Naive thymus-derived CD8-positive, alpha-beta T cell (primary cell): ENCODE data around the gene RBP2. TPM values are rescaled to one million over a fixed set of nuclear protein-coding genes. Genes with fewer than 3 reads are reported as not detected.

Experiments
- ATAC-seq, 2 donors: fragments of 150-1000 bp; cut with Tn5 transposase in 1 of 2; sonication (Bioruptor Pico), chemical (Tn5 transposase) in 1 of 2; 1 replicate in 1 of 2; 2 replicates in 1 of 2; pipeline ENCODE4 v1.10.0; 2021; ENCODE audit warnings: mild to moderate bottlenecking in 2 of 2, moderate library complexity in 2 of 2
- POLR2A ChIA-PET: fragments of 350-600 bp; sonication (Branson Sonifier 250); formaldehyde crosslinking; loops from one replicate; lab custom pipeline; 2021; ENCODE audit warnings: antibody characterized with exemption; lab: Charles Lee
- DNase-seq, 10 donors: peaks; one replicate each; pipeline versions ENCODE4 v3.0.0 to v3.0.0-alpha.2; 2020 to 2022
- H3K27ac Mint-ChIP-seq, 10 donors: one replicate each; pipeline ENCODE4 v1.8.0; 2020 to 2022; ENCODE audit warnings: mild to moderate bottlenecking in 10 of 10, mixed read lengths in 10 of 10, moderate library complexity in 4 of 10, inconsistent platforms in 1 of 10
- H3K27me3 Mint-ChIP-seq, 5 donors: one replicate each; pipeline ENCODE4 v1.8.0; 2021 to 2022; ENCODE audit warnings: mixed read lengths in 5 of 5
- H3K36me3 Mint-ChIP-seq, 3 donors: one replicate each; pipeline ENCODE4 v1.8.0; 2020 to 2022; ENCODE audit warnings: mixed read lengths in 3 of 3, mild to moderate bottlenecking in 2 of 3, inconsistent platforms in 1 of 3
- H3K4me1 Mint-ChIP-seq, 4 donors: one replicate each; pipeline ENCODE4 v1.8.0; 2021 to 2022; ENCODE audit warnings: mixed read lengths in 4 of 4
- H3K4me3 Mint-ChIP-seq, 10 donors: one replicate each; pipeline ENCODE4 v1.8.0; 2020 to 2022; ENCODE audit warnings: mild to moderate bottlenecking in 10 of 10, mixed read lengths in 10 of 10, moderate library complexity in 6 of 10, inconsistent platforms in 1 of 10
- H3K9me3 Mint-ChIP-seq, 9 donors: one replicate each; pipeline ENCODE4 v1.8.0; 2020 to 2022; ENCODE audit warnings: mixed read lengths in 9 of 9, mild to moderate bottlenecking in 3 of 9, inconsistent platforms in 1 of 9, moderate library complexity in 1 of 9
- polyA plus RNA-seq, 3 donors: library from polyadenylated mRNA; unstranded; fragments of 300-500 nt; fragmentation: Illumina TruSeq; gene quantifications; one replicate each; pipeline ENCODE4 v1.2.3, GENCODE V29; 2021
- total RNA-seq, 8 experiments: library from RNA in 2 of 8; stranded (reverse) in 2 of 8; gene quantifications; one replicate each; pipeline ENCODE4 v1.2.3 and lab custom pipeline; 2021 to 2026

The RBP2 gene
- not detected for total RNA-seq
- not detected for polyA plus RNA-seq
- total RNA-seq (lab: John Stamatoyannopoulos, UW) = 0 reads per million in 6 experiments

GRCh38 chr3:139476348-139476747 is at the start of gene RBP2:
RBP2 (minus strand) TSS chr3:139476516; CDS start chr3:139476459, 57 bp downstream.
- Mint-ChIP-seq H3K9me3 (no peaks in the 10 kb centered on the region), H3K4me1 (no peaks in the 10 kb centered on the region), H3K27ac (no peak within 1 kb of the TSS), H3K4me3 (no peak within 1 kb of the TSS), H3K27me3 (no peaks in the 10 kb centered on the region), H3K36me3 (no peaks in the 10 kb centered on the region)
- POLR2A ChIA-PET = no interaction called here
- no peak for DNase-seq
- ATAC-seq = no peak

- no peaks in the 10 kb centered on the region for H3K4me1 Mint-ChIP-seq
- DNase-seq (no peak), ATAC-seq (no peak)
- no peaks in the 10 kb centered on the region for H3K27me3 Mint-ChIP-seq
- POLR2A ChIA-PET = no interaction called here
- peak overlapping the region in 1 of 10 donors; percentile 60 for H3K27ac Mint-ChIP-seq
- no peaks in the 10 kb centered on the region for H3K36me3 Mint-ChIP-seq
- H3K4me3 Mint-ChIP-seq = no peak overlapping the region
- H3K9me3 Mint-ChIP-seq = no peaks in the 10 kb centered on the region
Measured at GRCh38 chr3:139524841-139525636, 48.7 kb upstream of the RBP2 start.

- no peaks in the 10 kb centered on the region for H3K4me1 Mint-ChIP-seq
- no peak overlapping the region for H3K4me3 Mint-ChIP-seq
- no peak for ATAC-seq
- H3K36me3 Mint-ChIP-seq = no peaks in the 10 kb centered on the region
- H3K27ac Mint-ChIP-seq = no peak overlapping the region
- H3K9me3 Mint-ChIP-seq = no peaks in the 10 kb centered on the region
- POLR2A ChIA-PET = no interaction called here
- H3K27me3 Mint-ChIP-seq = peaks cover 0 to 4% (median 0%) of the 10 kb centered on the region in 5 donors
- no peak for DNase-seq
Measured at GRCh38 chr3:139523718-139524117, 47.4 kb upstream of the RBP2 start.

- ATAC-seq (no peak), DNase-seq (no peak)
- Mint-ChIP-seq H3K36me3 (no peaks in the 10 kb centered on the region), H3K27ac (no peak overlapping the region), H3K4me1 (no peaks in the 10 kb centered on the region), H3K4me3 (no peak overlapping the region), H3K27me3 (peaks cover 0 to 4% (median 0%) of the 10 kb centered on the region in 5 donors), H3K9me3 (no peaks in the 10 kb centered on the region)
- POLR2A ChIA-PET = no interaction called here
Measured at GRCh38 chr3:139523166-139523565, 46.9 kb upstream of the RBP2 start.

- Mint-ChIP-seq H3K9me3 (no peaks in the 10 kb centered on the region), H3K36me3 (no peaks in the 10 kb centered on the region), H3K27me3 (peaks cover 0 to 4% (median 0%) of the 10 kb centered on the region in 5 donors), H3K4me3 (no peak overlapping the region), H3K4me1 (no peaks in the 10 kb centered on the region), H3K27ac (no peak overlapping the region)
- DNase-seq (no peak), ATAC-seq (no peak)
- POLR2A ChIA-PET = no interaction called here
Measured at GRCh38 chr3:139522421-139522820, 46.1 kb upstream of the RBP2 start.

GRCh38 chr3:139521816-139522215 is 45.5 kb upstream of the RBP2 start:
- no peaks in the 10 kb centered on the region for H3K36me3 Mint-ChIP-seq
- H3K4me1 Mint-ChIP-seq = no peaks in the 10 kb centered on the region
- DNase-seq (no peak), ATAC-seq (no peak)
- no peak overlapping the region for H3K4me3 Mint-ChIP-seq
- H3K9me3 Mint-ChIP-seq = no peaks in the 10 kb centered on the region
- POLR2A ChIA-PET = no interaction called here
- peaks cover 0 to 4% (median 0%) of the 10 kb centered on the region in 5 donors for H3K27me3 Mint-ChIP-seq
- H3K27ac Mint-ChIP-seq = no peak overlapping the region

GRCh38 chr3:139521144-139521543 is 44.8 kb upstream of the RBP2 start:
- no peak for ATAC-seq
- POLR2A ChIA-PET = no interaction called here

GRCh38 chr3:139519998-139520737 is 43.9 kb upstream of the RBP2 start:
- no peaks in the 10 kb centered on the region for H3K36me3 Mint-ChIP-seq
- POLR2A ChIA-PET = no interaction called here
- DNase-seq = no peak

More at GRCh38 chr3:139521144-139521543, 44.8 kb upstream of the RBP2 start:
- Mint-ChIP-seq H3K27me3 (peaks cover 0 to 4% (median 0%) of the 10 kb centered on the region in 5 donors), H3K4me3 (no peak overlapping the region), H3K36me3 (no peaks in the 10 kb centered on the region), H3K27ac (no peak overlapping the region), H3K9me3 (no peaks in the 10 kb centered on the region), H3K4me1 (no peaks in the 10 kb centered on the region)
- DNase-seq = no peak

GRCh38 chr3:139518926-139519842 is 42.9 kb upstream of the RBP2 start:
- Mint-ChIP-seq H3K4me1 (no peaks in the 10 kb centered on the region), H3K27me3 (peaks cover 0 to 4% (median 0%) of the 10 kb centered on the region in 5 donors), H3K4me3 (no peak overlapping the region), H3K9me3 (no peaks in the 10 kb centered on the region), H3K27ac (no peak overlapping the region), H3K36me3 (no peaks in the 10 kb centered on the region)
- POLR2A ChIA-PET = no interaction called here
- ATAC-seq (no peak), DNase-seq (no peak)

More at GRCh38 chr3:139519998-139520737, 43.9 kb upstream of the RBP2 start:
- H3K27me3 Mint-ChIP-seq = peaks cover 0 to 4% (median 0%) of the 10 kb centered on the region in 5 donors
- H3K4me3 Mint-ChIP-seq = no peak overlapping the region
- ATAC-seq = no peak
- no peak overlapping the region for H3K27ac Mint-ChIP-seq
- no peaks in the 10 kb centered on the region for H3K4me1 Mint-ChIP-seq
- no peaks in the 10 kb centered on the region for H3K9me3 Mint-ChIP-seq

GRCh38 chr3:139518306-139518705 is 42.0 kb upstream of the RBP2 start:
- Mint-ChIP-seq H3K9me3 (no peaks in the 10 kb centered on the region), H3K36me3 (no peaks in the 10 kb centered on the region), H3K4me1 (no peaks in the 10 kb centered on the region), H3K27ac (no peak overlapping the region), H3K27me3 (peaks cover 0 to 4% (median 0%) of the 10 kb centered on the region in 5 donors), H3K4me3 (no peak overlapping the region)
- ATAC-seq = no peak
- POLR2A ChIA-PET = no interaction called here
- DNase-seq = no peak

- POLR2A ChIA-PET = no interaction called here
- DNase-seq (no peak), ATAC-seq (no peak)
- no peak overlapping the region for H3K4me3 Mint-ChIP-seq
- H3K27me3 Mint-ChIP-seq = peaks cover 0 to 4% (median 0%) of the 10 kb centered on the region in 5 donors
- no peaks in the 10 kb centered on the region for H3K36me3 Mint-ChIP-seq
- H3K9me3 Mint-ChIP-seq = no peaks in the 10 kb centered on the region
- no peaks in the 10 kb centered on the region for H3K4me1 Mint-ChIP-seq
- H3K27ac Mint-ChIP-seq = no peak overlapping the region
Measured at GRCh38 chr3:139517321-139518065, 41.2 kb upstream of the RBP2 start.

- DNase-seq (no peak), ATAC-seq (no peak)
- Mint-ChIP-seq H3K9me3 (no peaks in the 10 kb centered on the region), H3K4me3 (no peak overlapping the region), H3K27me3 (peaks cover 0 to 4% (median 0%) of the 10 kb centered on the region in 5 donors), H3K4me1 (no peaks in the 10 kb centered on the region), H3K27ac (no peak overlapping the region), H3K36me3 (no peaks in the 10 kb centered on the region)
- POLR2A ChIA-PET = no interaction called here
Measured at GRCh38 chr3:139514741-139515140, 38.4 kb upstream of the RBP2 start.
